ENCODE results near the gene ZNF599.

- TF ChIP-seq GATA2 (IDR thresholded peaks at IDR 0.05; ENCODE audit: low read depth, low read length) (no peak), GATA3 (IDR thresholded peaks at IDR 0.05; ENCODE audit: low read depth, low read length) (no peak)
Measured at GRCh38 chr19:34744896-34745690, 27.9 kb downstream of the ZNF599 start.

Measured in SH-SY5Y (cell line).